A549 (cell line): Measurements from ENCODE around the gene RAB2B. TPM values are rescaled to one million over a fixed set of nuclear protein-coding genes. Genes with fewer than 3 reads are reported as not detected.

Experiments used
- ATAC-seq, 2 experiments: fragments of 200-7000 bp in 1 of 2; fragments of >200 bp in 1 of 2; cut with Nextera tagmentation in 1 of 2; cut with Tn5 transposase in 1 of 2; 3 replicates each; pipeline versions ENCODE4 v1.8.0 to v1.9.1; 2018 to 2020; ENCODE audit warnings: mild to moderate bottlenecking in 1 of 2, moderate library complexity in 1 of 2
- CTCF ChIA-PET: fragments of 300-600 bp; sonication (Branson Sonifier 250); formaldehyde crosslinking; extraction: SDS; loops from one replicate; lab custom pipeline; 2021; ENCODE audit warnings: antibody characterized with exemption, inconsistent platforms; lab: Yijun Ruan, JAX
- POLR2A ChIA-PET: fragments of 350-600 bp; formaldehyde crosslinking; extraction: SDS; loops from one replicate; lab custom pipeline; 2021; ENCODE audit warnings: antibody characterized with exemption, inconsistent platforms; lab: Yijun Ruan, JAX
- DNase-seq, 2 experiments: peaks; one replicate each; pipeline versions ENCODE4 v3.0.0 to v3.0.0-alpha.2; 2011 to 2016; ENCODE audit warnings: low read depth in 1 of 2, low spot score in 1 of 2
- FAIRE-seq: peaks from 2 replicates; lab custom pipeline; 2011; peaks lifted over from hg19 to GRCh38; lab: Jason Lieb, UNC
- H3K27ac ChIP-seq, 2 experiments: fragments of >200 bp; sonication (Bioruptor Twin); formaldehyde crosslinking; 3 replicates each; pipeline ENCODE4 v1.5.1; 2016 to 2017
- H3K4me1 ChIP-seq: fragments of >200 bp; sonication (Bioruptor Twin); formaldehyde crosslinking; 3 replicates; pipeline ENCODE4 v1.6.1; 2016
- H3K4me2 ChIP-seq: fragments of >200 bp; sonication (Bioruptor Twin); formaldehyde crosslinking; 3 replicates; pipeline ENCODE4 v1.6.1; 2016
- H3K4me3 ChIP-seq: fragments of >200 bp; sonication (Bioruptor Twin); formaldehyde crosslinking; 3 replicates; pipeline ENCODE4 v1.5.1; 2016
- H3K9me3 ChIP-seq: fragments of >200 bp; sonication (Bioruptor Twin); formaldehyde crosslinking; 3 replicates; pipeline ENCODE4 v1.6.1; 2016
- BHLHE40 ChIP-seq: IDR thresholded peaks from 2 replicates; pipeline ENCODE4 v1.6.1; 2012; ENCODE audit warnings: low read depth, low read length, inconsistent platforms
- CHD4 ChIP-seq: fragments of 200-600 bp; sonication (generic); IDR thresholded peaks from 2 replicates; pipeline ENCODE4 v1.6.1; 2016; ENCODE audit warnings: antibody characterized with exemption, mild to moderate bottlenecking, borderline replicate concordance
- E2F6 ChIP-seq: IDR thresholded peaks from 2 replicates; pipeline ENCODE4 v1.6.1; 2012; ENCODE audit warnings: low read depth, borderline replicate concordance
- EHF ChIP-seq: fragments of 250-450 bp; sonication (Bioruptor Pico); IDR thresholded peaks from 2 replicates; pipeline ENCODE4 v1.5.0; 2020; ENCODE audit warnings: mild to moderate bottlenecking
- ESRRA ChIP-seq: fragments of 150-350 bp; IDR thresholded peaks from 2 replicates; pipeline ENCODE4 v1.6.1; 2014; ENCODE audit warnings: mild to moderate bottlenecking, low read length, borderline replicate concordance
- FOXS1 ChIP-seq: fragments of 250-450 bp; sonication (Bioruptor Pico); IDR thresholded peaks from 2 replicates; pipeline ENCODE4 v1.5.0; 2020; ENCODE audit warnings: mild to moderate bottlenecking, moderate library complexity
- HOXB5 ChIP-seq: fragments of 250-450 bp; sonication (Bioruptor Pico); IDR thresholded peaks from 2 replicates; pipeline ENCODE4 v1.5.0; 2020; ENCODE audit warnings: mild to moderate bottlenecking, moderate library complexity
- KDM5A ChIP-seq: fragments of 200-600 bp; sonication (generic); IDR thresholded peaks from 2 replicates; pipeline ENCODE4 v1.6.1; 2016; ENCODE audit warnings: antibody characterized with exemption, mild to moderate bottlenecking
- MAFK ChIP-seq: fragments of 450-650 bp; IDR thresholded peaks from 2 replicates; pipeline ENCODE4 v1.6.1; 2014; ENCODE audit not compliant: partially characterized antibody
- NPAS2 ChIP-seq: fragments of 250-450 bp; sonication (Bioruptor Pico); IDR thresholded peaks from 2 replicates; pipeline ENCODE4 v1.8.0; 2022; ENCODE audit warnings: mild to moderate bottlenecking, moderate library complexity, borderline replicate concordance
- NR3C1 ChIP-seq: fragments of >200 bp; sonication (Bioruptor Twin); formaldehyde crosslinking; IDR thresholded peaks from 3 replicates; pipeline ENCODE4 v1.6.1; 2017
- POLR2AphosphoS2 ChIP-seq: conservative IDR thresholded peaks from 2 replicates; pipeline ENCODE4 v1.6.1; 2012; ENCODE audit warnings: low read length, improper control_type of control experiment, inconsistent platforms
- RARB ChIP-seq: fragments of 250-450 bp; sonication (Bioruptor Pico); IDR thresholded peaks from 2 replicates; pipeline ENCODE4 v1.8.0; 2021; ENCODE audit warnings: mild to moderate bottlenecking, moderate library complexity
- RCOR1 ChIP-seq: fragments of 150-350 bp; IDR thresholded peaks from 2 replicates; pipeline ENCODE4 v1.6.1; 2014; ENCODE audit warnings: antibody characterized with exemption, low read length, low read depth
- RNF2 ChIP-seq: fragments of 200-600 bp; sonication (generic); IDR thresholded peaks from 2 replicates; pipeline ENCODE4 v1.6.1; 2016; ENCODE audit warnings: low read depth, mild to moderate bottlenecking, antibody characterized with exemption, moderate library complexity, borderline replicate concordance
- SREBF2 ChIP-seq: fragments of 450-650 bp; IDR thresholded peaks from 2 replicates; pipeline ENCODE4 v1.6.1; 2014; ENCODE audit warnings: mild to moderate bottlenecking, moderate library complexity
- TFCP2L1 ChIP-seq: fragments of 250-450 bp; sonication (Bioruptor Pico); IDR thresholded peaks from 2 replicates; pipeline ENCODE4 v1.5.0; 2021; ENCODE audit warnings: mild to moderate bottlenecking
- ZC3H11A ChIP-seq: fragments of 450-650 bp; IDR thresholded peaks from 2 replicates; pipeline ENCODE4 v1.6.1; 2014; ENCODE audit warnings: antibody characterized with exemption, mild to moderate bottlenecking
- WGBS: methylation state at CpG from one replicate; pipeline ENCODE4 v1.1.6; 2017; ENCODE audit errors: missing lambda C conversion rate; 5-methylcytosine and 5-hydroxymethylcytosine counted together
- polyA plus RNA-seq, 4 experiments: library from polyadenylated mRNA; depleted of rRNA in 3 of 4; stranded (reverse); fragments of >200 nt; fragmentation: RNase III in 1 of 4; extraction: RNeasy Plus Mini Kit Qiagen cat#74134 plus additional on column Dnase treatment in 1 of 4; gene quantifications; 2 replicates in 3 of 4; 3 replicates in 1 of 4; pipeline ENCODE4 v1.2.3, GENCODE V29; 2011 to 2017
- TF ChIP-seq, protein P1 (sequence below): fragments of >200 bp; sonication (Bioruptor Twin); formaldehyde crosslinking; IDR thresholded peaks from 3 replicates; pipeline ENCODE4 v1.6.1; 2016

RAB2B gene
- polyA plus RNA-seq, 2 of the 4 experiments (the other 2 are of a cell fraction): 18.4 to 41.3 TPM

DNA sequence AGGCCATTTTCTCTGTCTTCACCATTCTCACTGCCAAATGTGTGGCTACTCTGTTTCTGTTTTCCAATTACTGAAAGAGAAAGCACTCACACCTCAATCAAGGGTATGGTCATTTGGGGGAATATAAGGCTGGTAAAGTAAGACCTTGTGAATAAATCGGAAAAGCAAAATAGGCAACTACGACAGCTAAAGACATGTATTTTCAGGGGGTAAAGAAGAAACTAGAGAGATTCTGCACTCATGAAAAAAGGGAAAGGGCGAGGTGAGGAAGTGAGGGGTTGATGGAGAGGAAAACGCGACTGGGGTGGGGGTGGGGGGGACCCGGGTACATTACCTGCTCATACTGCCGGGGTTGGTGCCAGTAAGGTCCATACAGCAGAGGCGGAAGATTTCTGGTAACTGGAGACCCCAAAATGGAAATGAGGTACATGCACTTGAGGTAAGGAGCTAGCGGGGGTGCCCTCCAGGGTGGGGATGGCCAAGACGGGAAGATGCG is 40.1 kb downstream of the RAB2B start:
- TF ChIP-seq CHD4 (no peak), TFCP2L1 (no peak), MAFK (no peak)
- Histone ChIP-seq H3K4me3 (peak overlapping the region; percentile 70), H3K27ac (peak overlapping the region; percentile 81 to 95), H3K9me3 (no peaks in the 10 kb centered on the region), H3K4me2 (peak overlapping the region; percentile 81), H3K4me1 (peaks cover 14% of the 10 kb centered on the region; the same call in 2 of the 3 replicates)
- FAIRE-seq (no peak), ATAC-seq (peak in 1 of 2 experiments; percentile 48; a peak in 3 of 6 replicates), DNase-seq (no peak)
- CTCF ChIA-PET: interaction anchor here (0.8 to 3.6 kb wide), 3 partner anchors 13 to 27 kb away, joined by 3 to 12 read pairs (median 4); partner anchors contain the start of gene CHD8
- POLR2A ChIA-PET: interaction anchor here (0.6 to 2.5 kb wide), 8 partner anchors 9 to 120 kb away, joined by 4 to 43 read pairs (median 5); partner anchors contain the start of genes CHD8, METTL3, RAB2B and SUPT16H
- whole genome bisulfite sequencing: 1% methylated on average over 9 of the region's 11 CpGs

DNA sequence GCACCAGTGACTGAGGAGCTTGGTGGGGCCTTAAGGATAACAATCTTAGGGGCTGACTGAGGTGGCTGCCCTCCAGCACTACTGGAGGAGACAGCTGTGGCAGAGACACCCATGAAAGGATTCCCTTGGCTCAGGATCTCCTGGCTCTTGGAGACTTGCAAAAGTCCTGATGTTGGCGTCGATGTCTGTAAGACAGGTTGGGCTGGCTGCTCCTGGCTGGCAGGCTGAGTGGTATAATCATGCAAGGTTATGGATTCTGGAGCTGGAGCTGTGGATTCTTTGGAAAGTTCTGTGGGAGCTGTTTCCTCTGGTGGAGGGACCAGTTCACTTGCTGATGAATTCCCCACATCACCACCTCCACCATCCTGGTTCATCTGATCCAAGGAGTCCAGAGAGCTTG is 45.6 kb downstream of the RAB2B start:
- H3K9me3 ChIP-seq: no peaks in the 10 kb centered on the region
- 100% methylated on average over 2 of the region's 2 CpGs for WGBS
- DNase-seq (no peak), ATAC-seq (no peak), FAIRE-seq (no peak)
- no peak for TF ChIP-seq POLR2AphosphoS2
- TF ChIP-seq RARB: no peak
- TF ChIP-seq E2F6: no peak
- TF ChIP-seq, protein P1, sequence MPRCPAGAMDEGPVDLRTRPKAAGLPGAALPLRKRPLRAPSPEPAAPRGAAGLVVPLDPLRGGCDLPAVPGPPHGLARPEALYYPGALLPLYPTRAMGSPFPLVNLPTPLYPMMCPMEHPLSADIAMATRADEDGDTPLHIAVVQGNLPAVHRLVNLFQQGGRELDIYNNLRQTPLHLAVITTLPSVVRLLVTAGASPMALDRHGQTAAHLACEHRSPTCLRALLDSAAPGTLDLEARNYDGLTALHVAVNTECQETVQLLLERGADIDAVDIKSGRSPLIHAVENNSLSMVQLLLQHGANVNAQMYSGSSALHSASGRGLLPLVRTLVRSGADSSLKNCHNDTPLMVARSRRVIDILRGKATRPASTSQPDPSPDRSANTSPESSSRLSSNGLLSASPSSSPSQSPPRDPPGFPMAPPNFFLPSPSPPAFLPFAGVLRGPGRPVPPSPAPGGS: no peak
- TF ChIP-seq MAFK: no peak
- no peak for TF ChIP-seq EHF (CRISPR knock-in tag)
- TF ChIP-seq BHLHE40: no peak
- TF ChIP-seq ZC3H11A: no peak
- no peak for TF ChIP-seq NR3C1
- TF ChIP-seq FOXS1 (CRISPR knock-in tag): no peak
- no peak for TF ChIP-seq RCOR1
- TF ChIP-seq HOXB5 (CRISPR knock-in tag): no peak
- TF ChIP-seq TFCP2L1: no peak
- H3K4me3 ChIP-seq: no peak overlapping the region
- no peak overlapping the region for H3K27ac ChIP-seq
- CTCF ChIA-PET: interaction anchor here (0.8 to 1.1 kb wide), 2 partner anchors 11 to 39 kb away, joined by 3 read pairs; no protein-coding TSS in a partner anchor
- H3K4me1 ChIP-seq: peaks cover 6% of the 10 kb centered on the region; the same call in 2 of the 3 replicates
- H3K4me2 ChIP-seq: no peak overlapping the region
- POLR2A ChIA-PET: no interaction called here

GRCh38 chr14:21428930-21429329 is 47.8 kb downstream of the RAB2B start:
- ChIA-PET POLR2A (no interaction called here), CTCF (interaction anchor here (0.8 to 1.3 kb wide), 2 partner anchors 13 to 15 kb away, joined by 3 to 5 read pairs; no protein-coding TSS in a partner anchor)
- Histone ChIP-seq H3K27ac (no peak overlapping the region), H3K9me3 (no peaks in the 10 kb centered on the region), H3K4me1 (no peaks in the 10 kb centered on the region), H3K4me2 (no peak overlapping the region), H3K4me3 (no peak overlapping the region)
- TF ChIP-seq TFCP2L1 (no peak), E2F6 (no peak), SREBF2 (no peak), RNF2 (no peak), HOXB5 (CRISPR knock-in tag) (no peak), ESRRA (no peak), NPAS2 (no peak), KDM5A (no peak)
- TF ChIP-seq, protein P1: no peak
- no peak for ATAC-seq
- 93% methylated on average over 4 of the region's 4 CpGs for WGBS
- no peak for DNase-seq
- no peak for FAIRE-seq
